Fibroblast of pulmonary artery (primary cell): Measurements from ENCODE around the gene PHAX.

ENCODE experiments used
- DNase-seq: peaks from one replicate; pipeline ENCODE4 v3.0.0-alpha.2; 2010; ENCODE audit warnings: low read depth
- H3K4me3 ChIP-seq: replicated peaks from 2 replicates; pipeline ENCODE4 v1.5.1; 2011; ENCODE audit warnings: low read depth, mild to moderate bottlenecking, control low read depth, low read length, moderate library complexity
- CTCF ChIP-seq: IDR thresholded peaks from 2 replicates; pipeline ENCODE4 v1.5.1; 2011; ENCODE audit warnings: mild to moderate bottlenecking, control low read depth, low read length, inconsistent platforms; ENCODE audit errors: missing control alignments

The PHAX gene

GRCh38 chr5:126628102-126628501 lies 27.4 kb downstream of the PHAX start:
- no peak for TF ChIP-seq CTCF
- DNase-seq, result no peak
- no peak overlapping the region for H3K4me3 ChIP-seq

DNA sequence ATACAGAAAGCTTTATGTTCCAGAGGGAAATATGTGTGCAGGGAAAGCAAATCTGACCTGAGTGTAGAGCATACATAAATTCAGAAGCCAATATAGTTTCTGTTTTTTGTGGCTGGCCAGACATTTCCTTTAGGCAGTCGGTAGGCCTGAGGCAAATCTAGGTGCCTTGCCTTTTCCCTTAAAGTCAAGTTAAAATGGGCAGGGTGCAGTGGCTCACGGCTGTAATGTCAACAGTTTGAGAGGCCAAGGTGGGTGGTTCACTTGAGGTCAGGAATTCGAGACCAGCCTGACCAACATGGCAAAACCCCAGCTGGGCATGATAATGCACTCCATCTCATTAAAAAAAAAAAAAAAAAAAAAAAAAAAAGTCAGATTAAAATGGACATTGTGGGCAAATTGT lies 31.2 kb downstream of the PHAX start:
- DNase-seq, result no peak
- H3K4me3 ChIP-seq, result no peak overlapping the region
- no peak for TF ChIP-seq CTCF

GRCh38 chr5:126633552-126633951 lies 32.8 kb downstream of the PHAX start:
- no peak for DNase-seq
- H3K4me3 ChIP-seq, result no peak overlapping the region

GRCh38 chr5:126635585-126635984 lies 34.8 kb downstream of the PHAX start:
- no peak for TF ChIP-seq CTCF

More at GRCh38 chr5:126633552-126633951, 32.8 kb downstream of the PHAX start:
- TF ChIP-seq CTCF, result no peak

GRCh38 chr5:126636956-126637355 lies 36.2 kb downstream of the PHAX start:
- DNase-seq, result no peak
- no peak overlapping the region for H3K4me3 ChIP-seq
- TF ChIP-seq CTCF, result no peak

More at GRCh38 chr5:126635585-126635984, 34.8 kb downstream of the PHAX start:
- H3K4me3 ChIP-seq, result no peak overlapping the region
- DNase-seq, result no peak

GRCh38 chr5:126640866-126641265 lies 40.1 kb downstream of the PHAX start:
- no peak for TF ChIP-seq CTCF
- H3K4me3 ChIP-seq, result no peak overlapping the region
- DNase-seq, result no peak

- no peak overlapping the region for H3K4me3 ChIP-seq
- no peak for TF ChIP-seq CTCF
- no peak for DNase-seq
Observed at GRCh38 chr5:126641387-126641786, 40.6 kb downstream of the PHAX start.
